Lung (tissue), 12 donors: ENCODE results near the gene ARHGEF16. TPM values are rescaled to one million over a fixed set of nuclear protein-coding genes. Genes with fewer than 3 reads are reported as not detected.

ENCODE experiments used
- ATAC-seq: fragments of 200-7000 bp; cut with Tn5 transposase; one replicate; pipeline ENCODE4 v1.9.1; 2020; ENCODE audit warnings: moderate number of reproducible peaks; ENCODE audit not compliant: insufficient read depth, low FRiP score
- DNase-seq, 3 donors: peaks; one replicate each; pipeline ENCODE4 v3.0.0-alpha.2; 2013 to 2017
- H3K27ac ChIP-seq, 2 donors: one replicate each; pipeline ENCODE4 v1.5.1; 2013; ENCODE audit warnings: mild to moderate bottlenecking in 2 of 2, moderate library complexity in 2 of 2, control low read depth in 1 of 2, inconsistent platforms in 1 of 2, low read depth in 1 of 2, low read length in 1 of 2
- H3K27me3 ChIP-seq, 3 donors: one replicate each; pipeline ENCODE4 v1.5.1; 2013; ENCODE audit warnings: low read length in 2 of 3; ENCODE audit not compliant: control insufficient read depth in 3 of 3, insufficient read depth in 3 of 3
- H3K36me3 ChIP-seq, 4 donors: one replicate each; pipeline ENCODE4 v1.5.1; 2013; ENCODE audit warnings: low read length in 4 of 4, mild to moderate bottlenecking in 1 of 4, moderate library complexity in 1 of 4; ENCODE audit not compliant: control insufficient read depth in 4 of 4, insufficient read depth in 4 of 4
- H3K4me1 ChIP-seq, 5 donors: one replicate each; pipeline ENCODE4 v1.5.1; 2013; ENCODE audit warnings: low read length in 5 of 5, mild to moderate bottlenecking in 2 of 5, moderate library complexity in 1 of 5; ENCODE audit not compliant: control insufficient read depth in 5 of 5, insufficient read depth in 5 of 5
- H3K4me3 ChIP-seq: one replicate; pipeline ENCODE4 v1.5.1; 2013; ENCODE audit warnings: mild to moderate bottlenecking, control low read depth, moderate library complexity
- H3K9ac ChIP-seq, 2 donors: one replicate each; pipeline ENCODE4 v1.5.1; 2013; ENCODE audit warnings: low read length in 2 of 2, control low read depth in 1 of 2; ENCODE audit not compliant: insufficient read depth in 1 of 2
- H3K9me3 ChIP-seq, 4 donors: one replicate each; pipeline ENCODE4 v1.5.1; 2013; ENCODE audit warnings: low read length in 3 of 4, mild to moderate bottlenecking in 1 of 4, moderate library complexity in 1 of 4; ENCODE audit not compliant: control insufficient read depth in 4 of 4, insufficient read depth in 3 of 4
- WGBS, 2 donors: extraction: QIAGEN DNeasy Blood & Tissue Kit; methylation state at CpG; one replicate each; pipeline ENCODE4 v1.1.7; 2013; 5-methylcytosine and 5-hydroxymethylcytosine counted together
- polyA plus RNA-seq, 2 donors: library from polyadenylated mRNA; stranded (reverse); fragments of 200-250 nt; gene quantifications; one replicate each; pipeline ENCODE4 v1.2.1, GENCODE V29; 2013
- total RNA-seq, 2 donors: library from RNA; depleted of rRNA in 1 of 2; stranded (reverse); fragments of >200 nt in 1 of 2; gene quantifications; one replicate each; pipeline ENCODE4 v1.2.1, GENCODE V29; 2014 to 2021
- TF ChIP-seq, protein P1 (sequence below): IDR thresholded peaks from 2 replicates; pipeline ENCODE4 v1.5.1; 2012; ENCODE audit warnings: mild to moderate bottlenecking; ENCODE audit errors: control extremely low read depth, extremely low read depth
- donor health status: control.
- donor health status: control.
- donor health status: Bipolar disorder and iron deficiency.
- donor health status: healthy.
- donor health status: DM: yes; HTN: yes; CAD: no.

The ARHGEF16 gene
- total and polyA plus RNA-seq, 4 donors = 6.5 to 14.8 (median 9.8) TPM

GRCh38 chr1:3501856-3502640, 47.6 kb downstream of the ARHGEF16 start:
- H3K27ac ChIP-seq = no peak overlapping the region
- H3K36me3 ChIP-seq = peaks cover 0 to 43% (median 0%) of the 10 kb centered on the region in 4 donors
- TF ChIP-seq, protein P1, sequence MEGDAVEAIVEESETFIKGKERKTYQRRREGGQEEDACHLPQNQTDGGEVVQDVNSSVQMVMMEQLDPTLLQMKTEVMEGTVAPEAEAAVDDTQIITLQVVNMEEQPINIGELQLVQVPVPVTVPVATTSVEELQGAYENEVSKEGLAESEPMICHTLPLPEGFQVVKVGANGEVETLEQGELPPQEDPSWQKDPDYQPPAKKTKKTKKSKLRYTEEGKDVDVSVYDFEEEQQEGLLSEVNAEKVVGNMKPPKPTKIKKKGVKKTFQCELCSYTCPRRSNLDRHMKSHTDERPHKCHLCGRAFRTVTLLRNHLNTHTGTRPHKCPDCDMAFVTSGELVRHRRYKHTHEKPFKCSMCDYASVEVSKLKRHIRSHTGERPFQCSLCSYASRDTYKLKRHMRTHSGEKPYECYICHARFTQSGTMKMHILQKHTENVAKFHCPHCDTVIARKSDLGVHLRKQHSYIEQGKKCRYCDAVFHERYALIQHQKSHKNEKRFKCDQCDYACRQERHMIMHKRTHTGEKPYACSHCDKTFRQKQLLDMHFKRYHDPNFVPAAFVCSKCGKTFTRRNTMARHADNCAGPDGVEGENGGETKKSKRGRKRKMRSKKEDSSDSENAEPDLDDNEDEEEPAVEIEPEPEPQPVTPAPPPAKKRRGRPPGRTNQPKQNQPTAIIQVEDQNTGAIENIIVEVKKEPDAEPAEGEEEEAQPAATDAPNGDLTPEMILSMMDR = no peak

GRCh38 chr1:3502641-3503524, 48.4 kb downstream of the ARHGEF16 start:
- no peaks in the 10 kb centered on the region for H3K27me3 ChIP-seq
- no peak for ATAC-seq
- no peak overlapping the region for H3K27ac ChIP-seq
- H3K9ac ChIP-seq = no peak overlapping the region
- no peaks in the 10 kb centered on the region for H3K9me3 ChIP-seq
- DNase-seq = no peak
- H3K4me1 ChIP-seq = peaks cover 0 to 7% (median 0%) of the 10 kb centered on the region in 5 donors
- TF ChIP-seq, protein P1 = no peak
- WGBS, 2 donors = 90 to 93% methylated on average over 21 to 22 of the region's 22 CpGs
- peaks cover 0 to 44% (median 0%) of the 10 kb centered on the region in 4 donors for H3K36me3 ChIP-seq
- no peak overlapping the region for H3K4me3 ChIP-seq

More at GRCh38 chr1:3501856-3502640, 47.6 kb downstream of the ARHGEF16 start:
- WGBS, 2 donors = 86% methylated on average over 23 to 26 of the region's 26 CpGs
- Histone ChIP-seq H3K27me3 (no peaks in the 10 kb centered on the region), H3K9ac (no peak overlapping the region), H3K4me3 (no peak overlapping the region), H3K9me3 (no peaks in the 10 kb centered on the region), H3K4me1 (peaks cover 0 to 7% (median 0%) of the 10 kb centered on the region in 5 donors)
- ATAC-seq = peak; percentile 50
- DNase-seq = peak; percentile 54 to 68 (median 64)

DNA sequence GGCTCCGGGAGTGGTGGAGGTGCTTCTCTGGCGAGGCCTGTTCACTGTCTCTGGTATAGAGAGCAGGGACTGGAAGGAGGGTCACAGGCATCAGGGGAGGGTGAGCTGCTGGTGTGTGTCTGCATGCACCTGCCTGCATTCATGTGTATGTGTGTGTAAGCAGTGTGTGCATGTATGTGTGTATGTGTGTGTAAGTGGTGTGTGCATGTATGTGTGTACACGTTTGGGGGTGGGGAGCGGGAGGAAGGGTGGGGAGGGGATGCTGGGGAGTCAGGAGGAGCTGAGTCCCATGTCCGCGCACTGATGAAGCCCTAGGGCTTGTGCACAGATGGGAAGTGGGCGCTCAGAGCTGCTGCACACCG, 49.0 kb downstream of the ARHGEF16 start:
- TF ChIP-seq, protein P1 = no peak
- no peaks in the 10 kb centered on the region for H3K9me3 ChIP-seq
- H3K4me1 ChIP-seq = peaks cover 0 to 7% (median 0%) of the 10 kb centered on the region in 5 donors
- WGBS, 2 donors = 90% methylated on average over 8 of the region's 8 CpGs
- H3K27me3 ChIP-seq = no peaks in the 10 kb centered on the region
- DNase-seq = no peak
- ATAC-seq = no peak
- no peak overlapping the region for H3K4me3 ChIP-seq
- H3K9ac ChIP-seq = no peak overlapping the region
- H3K27ac ChIP-seq = peak overlapping the region in 1 of 2 donors; percentile 32
- H3K36me3 ChIP-seq = peaks cover 0 to 47% (median 0%) of the 10 kb centered on the region in 4 donors
